Fibroblast of lung (primary cell): ENCODE measurements around the gene MYL12A. TPM values are rescaled to one million over a fixed set of nuclear protein-coding genes. Genes with fewer than 3 reads are reported as not detected.

ENCODE experiments used
- DNase-seq, 2 donors: peaks; one replicate each; pipeline versions ENCODE4 v3.0.0 to v3.0.0-alpha.2; 2010; ENCODE audit warnings: low read depth in 2 of 2
- H2AFZ ChIP-seq: 2 replicates; pipeline ENCODE4 v1.5.1; 2012; ENCODE audit warnings: low read length, control low read depth, inconsistent platforms
- H3K27ac ChIP-seq: 2 replicates; pipeline ENCODE4 v1.5.1; 2011; ENCODE audit warnings: low read length, control low read depth; ENCODE audit not compliant: insufficient read depth
- H3K27me3 ChIP-seq: 2 replicates; pipeline ENCODE4 v1.5.1; 2011; ENCODE audit warnings: mild to moderate bottlenecking, low read length; ENCODE audit not compliant: control insufficient read depth, insufficient read depth
- H3K36me3 ChIP-seq: 2 replicates; pipeline ENCODE4 v1.5.1; 2011; ENCODE audit warnings: low read length; ENCODE audit not compliant: control insufficient read depth, insufficient read depth
- H3K4me1 ChIP-seq: 2 replicates; pipeline ENCODE4 v1.5.1; 2011; ENCODE audit warnings: low read length; ENCODE audit not compliant: control insufficient read depth, insufficient read depth; ENCODE audit errors: extremely low read depth
- H3K4me2 ChIP-seq: 2 replicates; pipeline ENCODE4 v1.5.1; 2011; ENCODE audit warnings: low read length, control low read depth; ENCODE audit not compliant: insufficient read depth; ENCODE audit errors: extremely low read depth
- H3K4me3 ChIP-seq, 4 experiments: fragments of 200-600 bp in 1 of 4; sonication (generic) in 1 of 4; replicated peaks in 1 of 4; 2 replicates each; pipeline ENCODE4 v1.5.1; 2011 to 2016; ENCODE audit warnings: low read length in 4 of 4, low read depth in 3 of 4, mild to moderate bottlenecking in 3 of 4, control low read depth in 2 of 4, inconsistent platforms in 1 of 4, mixed read lengths in 1 of 4; ENCODE audit not compliant: insufficient read depth in 1 of 4; ENCODE audit errors: control extremely low read depth in 1 of 4
- H3K79me2 ChIP-seq: 2 replicates; pipeline ENCODE4 v1.5.1; 2012; ENCODE audit warnings: mild to moderate bottlenecking, low read length, inconsistent platforms; ENCODE audit not compliant: control insufficient read depth, insufficient read depth
- H3K9ac ChIP-seq: 2 replicates; pipeline ENCODE4 v1.5.1; 2011; ENCODE audit warnings: mild to moderate bottlenecking, low read length, control low read depth; ENCODE audit not compliant: insufficient read depth
- H3K9me3 ChIP-seq: 2 replicates; pipeline ENCODE4 v1.5.1; 2012; ENCODE audit warnings: low read depth, low read length; ENCODE audit not compliant: control insufficient read depth, insufficient read depth
- H4K20me1 ChIP-seq: 2 replicates; pipeline ENCODE4 v1.5.1; 2011; ENCODE audit warnings: low read length; ENCODE audit not compliant: control insufficient read depth, insufficient read depth; ENCODE audit errors: extremely low read depth
- CTCF ChIP-seq, 2 donors: IDR thresholded peaks in 1 of 2; conservative IDR thresholded peaks in 1 of 2; 1 replicate in 1 of 2; 2 replicates in 1 of 2; pipeline ENCODE4 v1.5.1; 2011 to 2012; ENCODE audit warnings: low read length in 2 of 2, control low read depth in 1 of 2, inconsistent platforms in 1 of 2, low read depth in 1 of 2, mild to moderate bottlenecking in 1 of 2
- EZH2 ChIP-seq: IDR thresholded peaks from 2 replicates; pipeline ENCODE4 v1.5.1; 2012; ENCODE audit warnings: low read length, control low read depth, mild to moderate bottlenecking; ENCODE audit errors: missing control alignments
- polyA plus RNA-seq, 2 donors: library from polyadenylated mRNA; depleted of rRNA in 1 of 2; stranded (reverse) in 1 of 2; unstranded in 1 of 2; fragments of >200 nt; gene quantifications; 2 replicates each; pipeline ENCODE4 v1.2.1, GENCODE V29; 2011 to 2012; ENCODE audit warnings: missing spikeins in 1 of 2
- total RNA-seq: library from RNA; depleted of rRNA; stranded (reverse); fragments of >200 nt; gene quantifications from 2 replicates; pipeline ENCODE4 v1.2.1, GENCODE V29; 2014

MYL12A gene
- total and polyA plus RNA-seq, 2 donors (not counting 1 experiment from before 2014, with no cell fraction given) = 826 to 1,436 TPM

GRCh38 chr18:3245185-3245564, 2.4 kb upstream of the MYL12A start:
- no peaks in the 10 kb centered on the region for H3K4me1 ChIP-seq
- no peaks in the 10 kb centered on the region for H3K36me3 ChIP-seq
- H2AFZ ChIP-seq = no peak overlapping the region
- TF ChIP-seq EZH2 (no peak), CTCF (conservative IDR thresholded peaks at IDR 0.05 in 1 of 2, IDR thresholded peaks at IDR 0.05 in 1 of 2; ENCODE audit: low read depth in 1 of 2, low read length in 2 of 2) (no peak)
- no peak for DNase-seq
- no peaks in the 10 kb centered on the region for H4K20me1 ChIP-seq
- no peak overlapping the region for H3K9ac ChIP-seq
- no peaks in the 10 kb centered on the region for H3K27me3 ChIP-seq
- H3K9me3 ChIP-seq = no peaks in the 10 kb centered on the region
- H3K4me2 ChIP-seq = no peak overlapping the region
- H3K27ac ChIP-seq = no peak overlapping the region
- no peak overlapping the region for H3K4me3 ChIP-seq
- H3K79me2 ChIP-seq = peaks cover 25% of the 10 kb centered on the region

GRCh38 chr18:3245853-3246634, 1.6 kb upstream of the MYL12A start:
- Histone ChIP-seq H3K9me3 (no peaks in the 10 kb centered on the region), H3K36me3 (no peaks in the 10 kb centered on the region), H3K27ac (peak overlapping the region; percentile 96), H4K20me1 (no peaks in the 10 kb centered on the region), H3K4me3 (peak overlapping the region in 3 of 4 experiments; percentile 1 to 71 (median 52)), H3K4me1 (no peaks in the 10 kb centered on the region), H3K9ac (peak overlapping the region; percentile 13), H2AFZ (peak overlapping the region; percentile 19), H3K79me2 (peaks cover 29% of the 10 kb centered on the region), H3K4me2 (peak overlapping the region; percentile 64), H3K27me3 (no peaks in the 10 kb centered on the region)
- peak; percentile 84 to 89 for DNase-seq
- no peak for TF ChIP-seq EZH2
- TF ChIP-seq CTCF (conservative IDR thresholded peaks at IDR 0.05 in 1 of 2, IDR thresholded peaks at IDR 0.05 in 1 of 2; ENCODE audit: low read depth in 1 of 2, low read length in 2 of 2) = peak; percentile 88 to 93

- no peaks in the 10 kb centered on the region for H4K20me1 ChIP-seq
- H2AFZ ChIP-seq = peak overlapping the region; percentile 1
- H3K36me3 ChIP-seq = no peaks in the 10 kb centered on the region
- no peaks in the 10 kb centered on the region for H3K9me3 ChIP-seq
- no peak for DNase-seq
- peak overlapping the region; percentile 96 for H3K27ac ChIP-seq
- TF ChIP-seq EZH2 (no peak), CTCF (conservative IDR thresholded peaks at IDR 0.05 in 1 of 2, IDR thresholded peaks at IDR 0.05 in 1 of 2; ENCODE audit: low read depth in 1 of 2, low read length in 2 of 2) (no peak)
- peak overlapping the region; percentile 13 for H3K9ac ChIP-seq
- peak overlapping the region; percentile 64 for H3K4me2 ChIP-seq
- H3K4me1 ChIP-seq = peaks cover 2% of the 10 kb centered on the region
- peaks cover 36% of the 10 kb centered on the region for H3K79me2 ChIP-seq
- H3K4me3 ChIP-seq = peak overlapping the region; percentile 31 to 71 (median 53)
- H3K27me3 ChIP-seq = no peaks in the 10 kb centered on the region
These were observed 864 bp upstream of the MYL12A start for GRCh38 chr18:3246635-3247239.
